B cell (primary cell): ENCODE measurements around the gene PCNX4. TPM values are rescaled to one million over a fixed set of nuclear protein-coding genes. Genes with fewer than 3 reads are reported as not detected.
"Not testable (repeated sequence)": the region's sequence is repeated elsewhere in the genome, so short reads cannot be mapped to it uniquely, and the experiment has no call there.

Source experiments
- ATAC-seq: fragments of 200-7000 bp; cut with Tn5 transposase; one replicate; pipeline ENCODE4 v1.10.0; 2021; ENCODE audit warnings: low read depth, mild to moderate bottlenecking, moderate number of reproducible peaks, moderate library complexity
- CTCF ChIA-PET: fragments of 350-600 bp; sonication (Branson Sonifier 250); formaldehyde crosslinking; loops from one replicate; lab custom pipeline; 2021; ENCODE audit warnings: antibody characterized with exemption, inconsistent platforms; lab: Charles Lee
- POLR2A ChIA-PET: fragments of 350-600 bp; sonication (Branson Sonifier 250); formaldehyde crosslinking; loops from one replicate; lab custom pipeline; 2021; ENCODE audit warnings: antibody characterized with exemption; lab: Charles Lee
- DNase-seq: peaks from one replicate; pipeline ENCODE4 v3.0.0; 2013
- H2AFZ ChIP-seq: 2 replicates; pipeline ENCODE4 v1.6.1; 2012; ENCODE audit warnings: mild to moderate bottlenecking, low read depth, low read length; ENCODE audit not compliant: insufficient read depth, poor library complexity, severe bottlenecking
- H3K27ac ChIP-seq, 2 donors: 1 replicate in 1 of 2; 2 replicates in 1 of 2; pipeline ENCODE4 v1.5.1; 2012 to 2013; ENCODE audit warnings: low read length in 2 of 2, mild to moderate bottlenecking in 2 of 2, moderate library complexity in 1 of 2
- H3K27me3 ChIP-seq, 4 experiments: fragments of 200-600 bp in 1 of 4; sonication (generic) in 1 of 4; replicated peaks in 1 of 4; 1 replicate in 2 of 4; 2 replicates in 2 of 4; pipeline versions ENCODE4 v1.6.1 to v1.7.0; 2013 to 2016; ENCODE audit warnings: low read length in 3 of 4, mild to moderate bottlenecking in 2 of 4, mixed read lengths in 1 of 4, moderate library complexity in 1 of 4; ENCODE audit not compliant: insufficient read depth in 4 of 4, control insufficient read depth in 3 of 4; ENCODE audit errors: control extremely low read depth in 1 of 4
- H3K36me3 ChIP-seq, 2 experiments: replicated peaks in 1 of 2; 1 replicate in 1 of 2; 2 replicates in 1 of 2; pipeline versions ENCODE4 v1.6.1 to v1.7.1; 2013; ENCODE audit warnings: low read length in 1 of 2; ENCODE audit not compliant: insufficient read depth in 2 of 2, control insufficient read depth in 1 of 2; ENCODE audit errors: control extremely low read depth in 1 of 2, extremely low read depth in 1 of 2
- H3K4me1 ChIP-seq, 2 donors: fragments of 200-600 bp in 1 of 2; sonication (generic) in 1 of 2; 1 replicate in 1 of 2; 2 replicates in 1 of 2; pipeline versions ENCODE4 v1.5.1 to v1.6.1; 2013 to 2017; ENCODE audit warnings: low read length in 2 of 2; ENCODE audit not compliant: control insufficient read depth in 2 of 2, insufficient read depth in 2 of 2
- H3K4me2 ChIP-seq: replicated peaks from 2 replicates; pipeline ENCODE3; 2012; ENCODE audit warnings: mild to moderate bottlenecking, low read depth, low read length; ENCODE audit not compliant: poor library complexity, severe bottlenecking
- H3K4me3 ChIP-seq, 5 experiments: fragments of 200-600 bp in 1 of 5; sonication (generic) in 1 of 5; 1 replicate in 3 of 5; 2 replicates in 2 of 5; pipeline versions ENCODE4 v1.5.1 to v1.7.0; 2011 to 2016; ENCODE audit warnings: low read length in 4 of 5, mild to moderate bottlenecking in 4 of 5, low read depth in 2 of 5, control low read depth in 1 of 5, moderate library complexity in 1 of 5; ENCODE audit not compliant: insufficient read depth in 1 of 5; ENCODE audit errors: control extremely low read depth in 1 of 5, extremely low read depth in 1 of 5
- H3K79me2 ChIP-seq: fragments of 200-600 bp; sonication (generic); one replicate; pipeline ENCODE4 v1.6.0; 2016; ENCODE audit warnings: low read length; ENCODE audit not compliant: control insufficient read depth, insufficient read depth
- H3K9ac ChIP-seq: fragments of 200-600 bp; sonication (generic); 2 replicates; pipeline ENCODE4 v1.6.1; 2017; ENCODE audit warnings: mild to moderate bottlenecking, low read length, moderate library complexity
- H3K9me3 ChIP-seq, 3 donors: one replicate each; pipeline versions ENCODE4 v1.6.1 to v1.7.1; 2013; ENCODE audit warnings: low read length in 2 of 3; ENCODE audit not compliant: control insufficient read depth in 2 of 3, insufficient read depth in 1 of 3; ENCODE audit errors: control extremely low read depth in 1 of 3
- H4K20me1 ChIP-seq: 2 replicates; pipeline ENCODE4 v1.6.0; 2012; ENCODE audit warnings: mild to moderate bottlenecking, low read length; ENCODE audit not compliant: insufficient read depth, control insufficient read depth, poor library complexity, severe bottlenecking
- H3K27ac Mint-ChIP-seq: one replicate; pipeline ENCODE4 v1.8.0; 2021; ENCODE audit warnings: mixed read lengths
- H3K27me3 Mint-ChIP-seq: one replicate; pipeline ENCODE4 v1.8.0; 2021; ENCODE audit warnings: mixed read lengths
- H3K4me1 Mint-ChIP-seq: one replicate; pipeline ENCODE4 v1.8.0; 2021; ENCODE audit warnings: mixed read lengths
- H3K4me3 Mint-ChIP-seq: one replicate; pipeline ENCODE4 v1.8.0; 2021; ENCODE audit warnings: mixed read lengths
- H3K9me3 Mint-ChIP-seq: one replicate; pipeline ENCODE4 v1.8.0; 2022; ENCODE audit warnings: mixed read lengths; ENCODE audit not compliant: insufficient read depth
- CTCF ChIP-seq: fragments of 200-600 bp; IDR thresholded peaks from one replicate; pipeline ENCODE4 v1.8.0; 2022; ENCODE audit warnings: antibody characterized with exemption, mild to moderate bottlenecking
- EZH2 ChIP-seq: IDR thresholded peaks from 2 replicates; pipeline ENCODE4 v1.6.1; 2012; ENCODE audit warnings: borderline replicate concordance, low read depth, mild to moderate bottlenecking, moderate library complexity, low read length; ENCODE audit not compliant: insufficient read depth, poor library complexity, severe bottlenecking
- WGBS: methylation state at CpG from one replicate; pipeline ENCODE4 v1.1.5; 2013; ENCODE audit warnings: missing lambda C conversion rate; ENCODE audit not compliant: insufficient coverage; 5-methylcytosine and 5-hydroxymethylcytosine counted together
- intact Hi-C: fragments of 100-400 bp; cut with micrococcal nuclease; formaldehyde crosslinking; loops from one replicate; pipeline ENCODE4 v1.10.0; 2022
- polyA plus RNA-seq: library from polyadenylated mRNA; depleted of rRNA; stranded (reverse); fragments of >200 nt; gene quantifications from 2 replicates; pipeline ENCODE4 v1.2.3, GENCODE V29; 2012
- total RNA-seq, 2 donors: library from RNA; stranded (reverse); fragments of 120-200 nt in 1 of 2; gene quantifications; 1 replicate in 1 of 2; 2 replicates in 1 of 2; pipeline versions ENCODE4 v1.2.3 to v1.2.4, GENCODE V29; 2013 to 2022

The PCNX4 gene
- total and polyA plus RNA-seq, 2 donors (not counting 1 experiment from before 2014, with no cell fraction given), result 17.8 to 53.4 TPM

- no peak for ATAC-seq
- POLR2A ChIA-PET, result no interaction called here
- Mint-ChIP-seq H3K4me3 (no peak overlapping the region), H3K27ac (no peak overlapping the region), H3K4me1 (peaks cover 44% of the 10 kb centered on the region), H3K9me3 (no peaks in the 10 kb centered on the region), H3K27me3 (no peaks in the 10 kb centered on the region)
- Histone ChIP-seq H2AFZ (no peak overlapping the region), H3K79me2 (peaks cover 80% of the 10 kb centered on the region), H3K4me1 (peaks cover 18 to 20% of the 10 kb centered on the region in 2 donors), H3K9me3 (no peaks in the 10 kb centered on the region), H3K4me2 (no peak overlapping the region), H3K36me3 (peaks cover 0 to 4% of the 10 kb centered on the region in 2 experiments), H4K20me1 (no peaks in the 10 kb centered on the region), H3K4me3 (no peak overlapping the region), H3K9ac (no peak overlapping the region), H3K27me3 (no peaks in the 10 kb centered on the region), H3K27ac (no peak overlapping the region)
- no peak for DNase-seq
- intact Hi-C loops, result loop anchor here (10.0 kb wide), 1 partner anchor 629 kb away; the partner anchor contains the start of gene SIX4
- CTCF ChIA-PET, result interaction anchor here (1.1 kb wide), 1 partner anchor 126 kb away, joined by 3 read pairs; no protein-coding TSS in a partner anchor
- WGBS, result 33% methylated on average over 1 of the region's 3 CpGs
- no peak for TF ChIP-seq CTCF
- TF ChIP-seq EZH2, result no peak
These were observed 4.2 kb downstream of the PCNX4 start for GRCh38 chr14:60095781-60096450.

DNA sequence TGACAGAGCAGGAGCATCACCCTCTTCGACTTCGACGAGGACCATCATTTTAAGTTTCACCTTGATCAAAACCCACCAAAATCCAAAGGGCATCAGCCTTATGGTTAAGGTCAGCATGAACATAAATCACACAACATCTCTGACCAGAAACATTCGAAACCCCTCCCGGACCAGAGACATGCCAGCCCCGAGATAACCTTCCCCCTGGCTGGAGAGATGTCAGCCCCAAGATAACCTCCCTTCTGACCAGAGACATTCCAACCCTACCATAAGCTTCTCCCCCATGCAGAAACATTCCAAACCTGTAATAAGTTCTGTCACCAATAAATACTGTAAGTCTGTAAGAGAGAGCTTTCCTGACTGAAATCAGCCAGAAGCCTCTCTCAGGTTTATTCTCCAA lies 6.3 kb downstream of the PCNX4 start:
- POLR2A ChIA-PET, result no interaction called here
- H3K9me3 Mint-ChIP-seq, result no peaks in the 10 kb centered on the region
- H3K27ac Mint-ChIP-seq, result no peak overlapping the region
- Histone ChIP-seq H3K9ac (no peak overlapping the region), H3K9me3 (no peaks in the 10 kb centered on the region), H2AFZ (no peak overlapping the region), H3K27ac (no peak overlapping the region), H4K20me1 (no peaks in the 10 kb centered on the region), H3K4me1 (peaks cover 13 to 14% of the 10 kb centered on the region in 2 donors), H3K27me3 (no peaks in the 10 kb centered on the region), H3K4me2 (no peak overlapping the region), H3K4me3 (no peak overlapping the region), H3K79me2 (peaks cover 81% of the 10 kb centered on the region), H3K36me3 (peaks cover 0 to 4% of the 10 kb centered on the region in 2 experiments)
- no peaks in the 10 kb centered on the region for H3K27me3 Mint-ChIP-seq
- peaks cover 41% of the 10 kb centered on the region for H3K4me1 Mint-ChIP-seq
- CTCF ChIA-PET, result no interaction called here
- TF ChIP-seq EZH2 (no peak), CTCF (no peak)
- no peak overlapping the region for H3K4me3 Mint-ChIP-seq
- intact Hi-C loops, result loop anchor here (10.0 kb wide), 1 partner anchor 627 kb away; the partner anchor contains the start of gene SIX4
- DNase-seq, result no peak
- WGBS, result 96% methylated on average over 6 of the region's 6 CpGs
- ATAC-seq, result no peak

GRCh38 chr14:60099855-60100254 lies 8.1 kb downstream of the PCNX4 start:
- H4K20me1 ChIP-seq, H3K4me3 Mint-ChIP-seq, H3K36me3 ChIP-seq, H3K9ac ChIP-seq, H3K27me3 ChIP-seq, H3K27me3 Mint-ChIP-seq, H2AFZ ChIP-seq, H3K4me2 ChIP-seq, H3K9me3 ChIP-seq, H3K9me3 Mint-ChIP-seq, DNase-seq, ATAC-seq, CTCF ChIA-PET, H3K4me1 ChIP-seq, H3K27ac Mint-ChIP-seq, H3K4me3 ChIP-seq, H3K27ac ChIP-seq, POLR2A ChIA-PET: not testable (repeated sequence)
- intact Hi-C loops, result loop anchor here (10.0 kb wide), 1 partner anchor 625 kb away; the partner anchor contains the start of gene SIX4
- peaks cover 75% of the 10 kb centered on the region for H3K79me2 ChIP-seq
- H3K4me1 Mint-ChIP-seq, result peaks cover 33% of the 10 kb centered on the region
- WGBS, result 98% methylated on average over 5 of the region's 7 CpGs
